Measurements from ENCODE around the gene ARID1B.

ARID1B gene

GRCh38 chr6:156857573-156857972, 80.4 kb downstream of the ARID1B start:
- DNase-seq (ENCODE audit: low read depth): peak; percentile 30
- H3K4me3 ChIP-seq (ENCODE audit: low read depth, low read length): no peak overlapping the region
- no peak for TF ChIP-seq CTCF (IDR thresholded peaks at IDR 0.05; ENCODE audit: insufficient read depth, low read depth, low read length, missing control alignments)

- H3K4me3 ChIP-seq (ENCODE audit: low read depth, low read length): no peak overlapping the region
- no peak for TF ChIP-seq CTCF (IDR thresholded peaks at IDR 0.05; ENCODE audit: insufficient read depth, low read depth, low read length, missing control alignments)
- DNase-seq (ENCODE audit: low read depth): no peak
Measured at GRCh38 chr6:156859686-156860085, 82.5 kb downstream of the ARID1B start.

GRCh38 chr6:156862711-156863110, 85.5 kb downstream of the ARID1B start:
- DNase-seq (ENCODE audit: low read depth): no peak
- H3K4me3 ChIP-seq (ENCODE audit: low read depth, low read length): no peak overlapping the region
- no peak for TF ChIP-seq CTCF (IDR thresholded peaks at IDR 0.05; ENCODE audit: insufficient read depth, low read depth, low read length, missing control alignments)

GRCh38 chr6:156863504-156863903, 86.3 kb downstream of the ARID1B start:
- no peak for TF ChIP-seq CTCF (IDR thresholded peaks at IDR 0.05; ENCODE audit: insufficient read depth, low read depth, low read length, missing control alignments)
- no peak overlapping the region for H3K4me3 ChIP-seq (ENCODE audit: low read depth, low read length)
- DNase-seq (ENCODE audit: low read depth): no peak

GRCh38 chr6:156864557-156864956, 87.4 kb downstream of the ARID1B start:
- no peak for DNase-seq (ENCODE audit: low read depth)

GRCh38 chr6:156865019-156865629, 87.9 kb downstream of the ARID1B start:
- no peak overlapping the region for H3K4me3 ChIP-seq (ENCODE audit: low read depth, low read length)
- TF ChIP-seq CTCF (IDR thresholded peaks at IDR 0.05; ENCODE audit: insufficient read depth, low read depth, low read length, missing control alignments): no peak
- DNase-seq (ENCODE audit: low read depth): no peak

More at GRCh38 chr6:156864557-156864956, 87.4 kb downstream of the ARID1B start:
- no peak for TF ChIP-seq CTCF (IDR thresholded peaks at IDR 0.05; ENCODE audit: insufficient read depth, low read depth, low read length, missing control alignments)
- H3K4me3 ChIP-seq (ENCODE audit: low read depth, low read length): no peak overlapping the region
